Testis (tissue), 2 donors: ENCODE results near the gene COQ2.

Experiments used
- POLR2A ChIP-seq: fragments of 450-650 bp; IDR thresholded peaks from one replicate; pipeline ENCODE4 v1.6.1; 2017; ENCODE audit warnings: antibody characterized with exemption, mild to moderate bottlenecking, moderate library complexity
- TF ChIP-seq, protein P1 (sequence below), 3 experiments: fragments of 450-650 bp in 2 of 3; fragments of 200-600 bp in 1 of 3; sonication (generic) in 1 of 3; IDR thresholded peaks; one replicate each; pipeline ENCODE4 v1.5.1; 2016 to 2019; ENCODE audit warnings: antibody characterized with exemption in 3 of 3, mild to moderate bottlenecking in 2 of 3, moderate library complexity in 1 of 3

DNA sequence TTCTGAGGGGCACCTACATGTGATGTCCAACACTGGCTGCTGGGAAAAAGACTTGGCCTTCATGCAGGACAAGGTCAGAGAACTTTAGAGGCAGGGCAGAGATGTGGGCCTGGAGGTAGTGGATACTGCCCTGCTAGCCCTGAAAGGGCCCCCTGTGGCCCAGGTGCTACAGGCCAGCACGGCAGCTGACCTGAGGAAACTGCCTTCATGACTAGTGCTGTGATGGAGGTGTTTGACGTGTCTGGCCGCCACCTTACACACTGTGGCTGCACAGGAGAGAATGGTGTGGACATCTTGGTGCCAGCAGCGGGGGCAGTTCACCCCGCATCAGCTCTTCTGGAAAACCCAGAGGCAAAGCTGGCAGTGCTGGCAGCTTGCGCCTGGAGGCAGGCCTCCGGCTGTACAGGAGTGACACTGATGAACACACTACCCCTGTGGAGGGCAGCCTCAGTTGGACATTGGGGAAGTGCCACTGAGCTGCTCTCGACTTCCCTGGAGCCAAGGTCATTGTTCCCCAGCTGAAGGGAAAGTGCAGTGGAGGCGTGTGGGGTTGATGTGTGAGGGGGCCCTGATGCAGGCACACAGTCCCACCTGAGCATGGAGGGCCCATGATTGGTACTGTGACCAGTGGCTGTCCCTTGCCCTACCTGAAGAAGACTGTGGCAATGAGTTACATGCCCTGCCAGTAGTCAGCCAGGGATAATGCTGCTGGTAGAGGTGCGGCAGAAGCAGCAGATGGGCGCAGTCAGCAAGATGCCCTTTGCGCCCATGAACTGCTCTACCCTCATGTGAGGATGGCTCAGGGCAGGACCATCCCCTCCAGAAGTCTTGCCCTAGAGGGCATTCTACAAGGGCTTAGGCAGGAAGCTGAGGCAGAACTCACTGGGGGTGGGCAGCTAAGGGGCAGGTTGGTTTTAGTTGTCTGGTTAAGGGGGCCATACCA, 36.9 kb downstream of the COQ2 start:
- TF ChIP-seq, protein P1, sequence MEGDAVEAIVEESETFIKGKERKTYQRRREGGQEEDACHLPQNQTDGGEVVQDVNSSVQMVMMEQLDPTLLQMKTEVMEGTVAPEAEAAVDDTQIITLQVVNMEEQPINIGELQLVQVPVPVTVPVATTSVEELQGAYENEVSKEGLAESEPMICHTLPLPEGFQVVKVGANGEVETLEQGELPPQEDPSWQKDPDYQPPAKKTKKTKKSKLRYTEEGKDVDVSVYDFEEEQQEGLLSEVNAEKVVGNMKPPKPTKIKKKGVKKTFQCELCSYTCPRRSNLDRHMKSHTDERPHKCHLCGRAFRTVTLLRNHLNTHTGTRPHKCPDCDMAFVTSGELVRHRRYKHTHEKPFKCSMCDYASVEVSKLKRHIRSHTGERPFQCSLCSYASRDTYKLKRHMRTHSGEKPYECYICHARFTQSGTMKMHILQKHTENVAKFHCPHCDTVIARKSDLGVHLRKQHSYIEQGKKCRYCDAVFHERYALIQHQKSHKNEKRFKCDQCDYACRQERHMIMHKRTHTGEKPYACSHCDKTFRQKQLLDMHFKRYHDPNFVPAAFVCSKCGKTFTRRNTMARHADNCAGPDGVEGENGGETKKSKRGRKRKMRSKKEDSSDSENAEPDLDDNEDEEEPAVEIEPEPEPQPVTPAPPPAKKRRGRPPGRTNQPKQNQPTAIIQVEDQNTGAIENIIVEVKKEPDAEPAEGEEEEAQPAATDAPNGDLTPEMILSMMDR (IDR thresholded peaks at IDR 0.05) = no peak
- TF ChIP-seq POLR2A = no peak
